DMS79 treated with DMSO at 0.1 percent for 48 hours (cell line): ENCODE measurements around the gene DMD.

Experiments used
- DNase-seq: peaks from one replicate; lab custom pipeline; 2025; lab: John Stamatoyannopoulos, UW

DMD gene

DNA sequence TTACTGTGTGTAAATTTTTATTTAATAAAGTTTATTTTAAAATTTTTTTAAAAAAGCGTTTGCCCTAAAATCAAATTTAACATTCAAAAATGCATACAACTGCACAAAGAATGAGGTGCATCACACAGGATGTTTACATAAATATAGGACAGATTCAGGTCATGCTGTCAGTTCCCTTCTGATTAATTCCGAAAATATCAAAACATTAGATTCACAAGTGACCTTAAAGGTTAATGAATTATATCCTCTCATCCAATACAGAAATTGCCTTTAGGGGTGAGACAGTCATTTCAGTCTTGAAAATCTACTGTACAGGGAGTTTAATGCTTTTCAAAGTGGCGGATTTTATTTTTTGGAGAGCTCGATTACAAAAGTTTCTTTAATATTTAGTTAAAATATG, 1930.8 kb downstream of the DMD start:
- no peak for DNase-seq

- no peak for DNase-seq
Observed at GRCh38 chrX:31279359-31279758, 1932.0 kb downstream of the DMD start.

- DNase-seq: no peak
Observed at GRCh38 chrX:31272472-31272775, 1938.9 kb downstream of the DMD start.

DNA sequence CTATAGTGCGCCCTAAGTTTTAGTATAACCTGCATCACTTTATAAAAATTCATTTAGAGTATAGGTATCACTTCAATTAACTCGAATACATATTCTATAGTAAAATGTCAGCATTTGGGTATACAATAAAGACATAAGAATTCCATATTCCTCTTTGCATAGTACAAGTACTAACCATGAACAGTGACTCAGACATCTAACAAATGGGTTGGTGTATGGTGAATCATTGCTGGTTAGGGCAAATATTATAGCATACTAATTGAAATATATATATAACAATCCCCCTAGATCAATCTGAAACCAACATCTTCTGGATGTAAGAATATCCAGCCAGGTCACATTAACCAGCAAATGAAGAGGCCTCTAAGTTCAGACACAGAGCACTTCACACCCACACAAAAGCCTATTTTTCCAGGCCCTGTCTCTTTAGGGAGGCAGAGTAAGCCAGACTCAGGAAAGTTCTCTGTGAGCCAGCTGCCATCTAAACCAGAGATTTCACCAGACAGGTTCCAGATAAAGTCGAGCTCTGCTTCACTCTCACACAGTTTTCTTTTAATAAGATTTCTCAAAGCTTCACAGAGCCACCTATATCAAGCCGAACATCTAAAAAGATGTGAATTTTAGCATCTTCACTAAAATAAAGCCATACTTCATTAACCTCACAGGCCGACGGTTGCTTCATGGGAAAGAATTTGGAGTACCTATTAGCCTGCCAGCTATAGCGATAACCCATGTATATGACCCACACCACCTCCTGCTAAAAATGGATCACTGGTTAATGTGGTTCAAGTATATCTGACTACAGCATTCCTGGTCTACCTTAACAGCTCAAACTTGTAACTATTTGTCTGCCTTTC, 1939.5 kb downstream of the DMD start:
- no peak for DNase-seq

- DNase-seq: no peak
Observed at GRCh38 chrX:31269914-31270313, 1941.4 kb downstream of the DMD start.

- DNase-seq: no peak
Observed at GRCh38 chrX:31268359-31268758, 1943.0 kb downstream of the DMD start.

DNA sequence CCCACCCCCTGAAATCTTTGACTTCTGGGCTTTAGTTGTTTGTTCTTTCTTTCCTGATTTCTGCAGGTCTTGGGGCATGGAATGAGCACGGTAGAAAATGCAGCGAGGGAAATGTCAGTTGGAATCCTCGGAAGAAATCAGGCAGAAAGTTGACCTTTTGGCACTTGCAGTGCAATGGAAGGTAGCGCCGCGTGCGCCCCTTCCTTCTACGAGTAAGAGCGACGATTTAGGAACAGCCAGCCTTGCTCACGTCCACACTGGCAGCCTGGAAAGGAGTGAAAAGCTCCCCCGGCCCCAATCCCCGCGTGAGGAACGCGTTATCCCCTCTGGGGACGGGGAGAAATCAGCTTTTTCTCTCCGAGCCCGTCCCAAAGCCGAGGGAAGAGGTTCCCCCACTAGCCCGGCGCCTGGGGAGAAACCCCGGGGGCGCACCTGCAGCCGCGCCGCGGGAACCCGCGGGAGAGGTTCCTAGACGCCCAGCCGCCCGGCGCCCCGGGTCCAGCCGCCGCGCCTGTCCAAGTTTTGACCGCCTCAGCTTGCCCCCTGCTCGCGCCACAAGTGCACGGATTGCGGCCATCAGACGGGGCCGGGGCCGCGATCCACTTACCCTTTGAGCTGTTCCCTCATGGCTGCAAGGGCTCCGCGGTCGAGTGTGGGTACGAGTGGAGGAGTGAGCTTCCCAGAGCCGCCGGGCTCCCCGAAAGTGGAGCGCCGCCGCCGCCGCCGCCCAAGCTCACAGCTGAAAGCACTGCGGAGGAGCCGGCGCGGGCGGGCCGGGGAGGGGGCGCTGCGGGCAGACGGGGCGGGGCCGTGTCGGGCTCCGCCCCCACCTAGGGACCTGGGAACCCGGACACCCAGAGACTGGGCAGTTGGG, 1944.9 kb downstream of the DMD start:
- no peak for DNase-seq

DNA sequence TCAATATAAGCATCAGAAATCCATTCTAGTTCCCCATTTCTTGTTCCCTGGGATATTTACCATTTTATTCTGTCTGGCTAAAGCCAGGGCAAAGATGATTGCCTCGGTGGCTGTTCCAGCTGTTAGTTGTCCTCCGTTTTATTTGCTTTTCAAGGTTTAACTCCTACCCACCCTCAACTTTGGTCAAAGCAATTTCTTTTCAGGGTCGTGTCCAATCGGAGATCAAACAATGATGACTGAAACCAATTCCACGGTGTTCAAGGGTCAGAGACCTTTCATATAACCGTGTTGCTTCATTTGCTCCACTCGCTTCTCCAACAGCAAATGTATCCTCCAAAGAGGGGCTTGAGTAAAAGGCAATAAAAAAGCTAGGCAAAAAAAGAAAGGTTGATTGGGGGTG, 1946.0 kb downstream of the DMD start:
- no peak for DNase-seq

DNA sequence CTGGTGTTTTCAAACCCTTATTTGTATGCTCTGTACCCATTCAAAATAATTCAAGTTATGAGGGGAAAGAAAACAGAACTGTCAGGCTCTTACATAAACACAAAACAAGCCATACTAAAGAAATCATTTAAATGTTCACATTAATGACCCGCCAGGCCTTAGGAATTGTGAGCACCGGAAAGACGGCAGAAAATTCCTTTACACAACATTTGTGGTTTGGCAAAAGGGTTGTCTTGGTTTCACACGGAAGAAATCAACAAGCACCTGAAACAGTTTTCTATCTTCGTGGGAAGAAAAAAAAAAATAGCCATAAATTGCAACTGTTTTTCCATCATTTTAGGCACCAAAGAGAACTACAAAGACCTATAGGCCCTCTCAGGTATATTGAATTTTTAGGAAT, 1951.0 kb downstream of the DMD start:
- no peak for DNase-seq

- no peak for DNase-seq
Observed at GRCh38 chrX:31258166-31258565, 1953.2 kb downstream of the DMD start.

DNA sequence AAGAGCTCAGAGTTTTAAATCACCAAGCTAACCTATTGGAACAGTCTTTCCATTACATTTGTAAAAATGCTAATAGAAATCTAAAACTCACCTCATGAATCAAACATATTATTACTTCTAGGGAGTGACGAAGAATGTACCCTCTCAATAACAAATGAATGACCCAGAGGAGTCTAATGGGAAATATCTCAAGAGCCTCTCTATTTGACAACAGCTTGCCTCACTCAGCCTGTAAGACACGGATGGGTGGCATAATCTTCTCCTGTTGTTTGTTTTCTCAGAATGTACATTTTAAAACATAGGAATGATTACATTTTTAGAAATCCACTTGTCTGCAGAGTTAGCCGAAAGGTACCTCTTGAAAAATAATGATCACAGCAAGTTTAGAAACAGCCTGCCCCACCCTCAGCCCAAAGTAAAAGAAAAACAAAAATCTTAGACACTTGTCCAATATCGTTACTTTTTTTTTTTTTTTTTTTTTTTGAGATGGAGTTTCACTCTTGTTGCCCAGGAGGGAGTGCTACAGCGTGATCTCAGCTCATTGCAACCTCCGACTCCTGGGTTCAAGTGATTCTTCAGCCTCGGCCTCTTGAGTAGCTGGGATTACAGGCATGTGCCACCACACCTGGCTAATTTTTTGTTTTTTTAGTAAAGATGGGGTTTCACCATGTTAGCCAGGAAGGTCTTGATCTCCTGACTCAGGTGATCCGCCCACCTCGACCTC, 1955.9 kb downstream of the DMD start:
- DNase-seq: no peak

DNA sequence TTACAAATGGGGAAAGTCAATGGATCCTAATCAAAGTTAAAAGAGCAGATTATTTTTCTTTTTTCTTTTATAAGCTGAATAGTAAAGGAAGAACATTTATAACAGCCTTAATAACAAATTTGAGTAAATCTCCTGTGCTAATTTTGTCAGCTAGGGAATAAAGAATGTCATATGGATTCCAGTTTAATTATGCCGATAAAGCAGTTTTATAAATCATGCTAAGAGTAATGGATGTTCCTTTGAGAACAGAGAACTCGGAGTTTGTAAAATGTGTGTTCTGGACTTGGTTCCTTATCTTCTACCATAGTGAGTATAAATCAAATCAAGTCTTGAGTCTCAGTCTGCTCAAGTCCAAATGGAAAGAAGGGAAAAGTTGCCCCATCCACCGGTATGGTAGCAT, 1959.2 kb downstream of the DMD start:
- DNase-seq: no peak

DNA sequence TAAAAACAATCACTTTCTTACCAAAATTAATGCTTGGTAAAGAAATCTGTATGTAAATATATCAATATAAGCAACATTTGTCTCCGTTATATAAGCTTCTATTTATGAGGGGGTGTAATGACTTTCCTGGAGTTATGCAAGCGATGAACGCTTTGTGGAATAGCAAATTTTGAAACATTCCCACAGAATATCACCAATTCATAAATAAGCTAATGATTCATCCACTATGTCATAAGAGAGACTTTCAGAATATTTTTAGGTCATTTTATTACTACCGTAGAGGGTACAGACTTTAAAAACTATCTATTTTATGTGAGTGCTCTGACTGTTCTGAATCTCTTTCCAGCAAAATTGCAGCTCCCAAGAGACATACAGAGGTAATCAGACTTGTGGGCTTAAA, 1960.0 kb downstream of the DMD start:
- DNase-seq: no peak

- no peak for DNase-seq
Observed at GRCh38 chrX:31245714-31246113, 1965.6 kb downstream of the DMD start.

DNA sequence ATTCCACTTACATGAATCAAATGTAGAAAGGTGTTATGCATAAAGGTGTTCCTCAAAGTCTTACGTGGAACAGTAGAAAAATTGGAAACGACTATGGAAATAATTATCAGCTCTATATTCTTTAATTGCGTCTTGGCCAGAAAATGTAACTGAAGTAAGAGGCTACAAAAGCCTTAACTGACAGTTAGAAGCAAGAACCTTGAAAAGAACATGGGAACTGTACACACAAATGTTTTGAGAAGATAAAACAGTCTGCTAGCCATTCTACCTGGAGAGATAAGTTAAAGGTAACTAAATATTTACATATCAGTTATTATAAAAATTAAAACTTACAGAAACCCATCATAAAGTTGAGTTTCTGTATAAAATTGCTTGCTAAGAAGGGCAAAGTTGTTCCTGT, 1967.5 kb downstream of the DMD start:
- no peak for DNase-seq

GRCh38 chrX:31240982-31241381, 1970.4 kb downstream of the DMD start:
- no peak for DNase-seq

DNA sequence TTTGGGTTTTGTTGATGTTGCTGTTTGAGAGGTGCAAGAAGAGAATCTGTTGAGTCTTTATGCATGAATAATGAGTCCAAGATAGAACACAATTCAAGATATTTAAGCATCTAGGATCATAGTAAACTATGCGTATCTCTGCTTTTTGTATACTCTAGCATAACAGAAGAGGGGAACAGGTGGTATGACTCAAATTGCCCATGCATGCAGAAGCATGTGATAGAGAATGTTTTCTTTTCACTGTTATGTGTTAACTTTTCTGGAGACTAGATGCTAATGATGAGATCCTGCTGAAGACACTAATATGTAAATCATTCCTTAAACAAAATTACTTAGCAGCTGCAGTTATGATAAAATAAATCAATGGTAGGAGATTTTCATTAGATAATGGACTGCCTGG, 1974.2 kb downstream of the DMD start:
- no peak for DNase-seq

DNA sequence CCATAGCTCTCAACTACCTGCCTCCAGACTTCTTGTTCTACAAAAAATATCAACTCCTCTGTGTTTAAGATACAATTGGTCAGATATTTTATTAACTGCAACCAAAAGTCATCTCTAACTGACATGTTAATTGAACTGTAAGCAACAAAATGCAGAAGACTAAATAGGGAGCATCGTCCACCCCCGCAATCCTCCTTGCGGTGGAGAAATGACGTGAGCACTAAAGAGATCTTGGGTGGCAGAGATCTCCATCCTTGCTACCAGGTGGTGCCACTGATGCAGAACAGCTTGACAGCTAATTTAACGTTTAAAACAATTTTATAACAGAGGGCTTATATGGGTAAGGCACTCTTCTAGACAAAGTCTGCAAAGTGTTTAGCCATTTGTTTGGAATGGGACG, 1975.1 kb downstream of the DMD start:
- no peak for DNase-seq

DNA sequence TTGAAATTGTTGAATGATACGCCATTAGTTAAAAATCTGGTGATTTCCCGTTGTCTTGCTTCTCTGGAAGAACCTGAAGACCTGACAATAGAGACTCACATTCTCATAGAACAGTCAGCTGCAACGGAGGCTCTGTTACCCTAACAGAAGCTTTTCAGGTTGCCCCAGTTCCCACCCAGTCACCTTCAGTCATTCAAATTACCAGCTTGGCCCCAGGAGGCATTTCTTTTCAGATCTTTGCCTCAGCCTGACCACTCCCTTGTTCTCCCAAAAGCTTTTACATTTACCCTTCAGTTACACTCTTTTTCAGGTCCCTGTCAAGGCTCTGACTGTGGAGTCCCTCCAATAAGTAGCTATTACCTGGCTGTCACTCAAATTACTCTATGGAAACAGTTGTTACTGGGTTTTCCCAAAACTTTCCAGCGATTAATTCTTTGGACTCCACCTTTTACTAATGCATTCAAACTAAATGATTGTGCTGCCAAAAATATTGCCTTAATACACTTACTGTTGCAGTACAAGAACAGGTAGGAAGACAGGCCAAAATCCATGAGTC, 1977.3 kb downstream of the DMD start:
- no peak for DNase-seq

DNA sequence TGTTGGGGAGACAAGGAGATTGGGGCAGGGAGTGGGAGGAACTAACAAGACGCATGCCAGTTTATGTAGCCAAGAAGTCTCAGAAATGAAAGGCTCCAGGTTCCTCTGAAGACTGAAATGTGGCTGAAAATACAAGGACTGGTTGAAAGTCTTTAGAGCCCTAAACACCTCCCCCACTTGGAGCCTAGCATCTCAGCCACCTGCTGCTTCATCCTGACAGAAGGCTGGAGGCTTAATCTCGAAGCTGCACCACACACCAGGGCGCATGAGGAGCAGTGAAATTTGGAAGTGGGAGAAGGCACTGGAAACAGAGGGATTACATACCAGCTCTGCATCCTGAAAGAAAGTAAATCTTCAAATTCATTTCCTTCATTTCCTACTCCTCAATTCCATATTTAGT, 1978.8 kb downstream of the DMD start:
- no peak for DNase-seq

DNA sequence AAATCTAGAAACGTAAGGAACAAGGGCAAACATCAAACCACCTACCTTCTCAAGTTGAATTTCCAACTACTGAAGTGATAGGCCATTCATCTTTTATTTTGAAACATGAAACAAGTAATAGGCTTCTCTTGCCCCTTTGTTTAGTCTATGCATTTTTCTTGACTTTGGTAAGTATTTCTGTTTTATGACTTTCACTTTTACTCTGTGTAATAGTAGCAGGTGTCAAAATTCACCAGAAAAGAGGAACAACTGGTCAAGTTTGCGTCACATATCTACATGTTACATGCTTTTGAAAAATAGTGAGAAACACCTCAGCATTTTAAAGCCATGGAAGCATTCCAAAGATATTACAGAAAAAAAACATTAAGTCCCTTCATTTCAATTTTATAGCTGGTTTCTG, 1982.4 kb downstream of the DMD start:
- no peak for DNase-seq

DNA sequence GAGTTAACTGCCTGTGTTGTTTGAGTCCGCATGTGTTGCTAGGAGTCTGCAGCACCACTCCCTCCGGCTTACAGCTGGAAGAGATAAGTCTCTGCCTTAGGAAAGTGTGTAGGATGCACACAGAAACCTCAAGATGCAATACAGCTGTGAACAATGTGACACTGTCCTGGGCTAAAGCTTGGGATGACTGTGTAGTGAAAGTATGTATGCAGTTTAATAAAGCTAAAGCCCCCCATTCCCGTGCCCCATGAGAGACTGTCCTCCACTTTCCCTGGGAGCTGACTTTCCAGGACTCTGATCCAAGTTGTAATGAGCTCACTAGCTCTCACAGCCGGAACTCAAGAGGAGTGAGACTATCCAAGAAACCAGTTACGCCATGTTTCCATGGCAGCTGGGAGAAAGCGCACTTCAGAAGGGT, 1982.9 kb downstream of the DMD start:
- DNase-seq: no peak

DNA sequence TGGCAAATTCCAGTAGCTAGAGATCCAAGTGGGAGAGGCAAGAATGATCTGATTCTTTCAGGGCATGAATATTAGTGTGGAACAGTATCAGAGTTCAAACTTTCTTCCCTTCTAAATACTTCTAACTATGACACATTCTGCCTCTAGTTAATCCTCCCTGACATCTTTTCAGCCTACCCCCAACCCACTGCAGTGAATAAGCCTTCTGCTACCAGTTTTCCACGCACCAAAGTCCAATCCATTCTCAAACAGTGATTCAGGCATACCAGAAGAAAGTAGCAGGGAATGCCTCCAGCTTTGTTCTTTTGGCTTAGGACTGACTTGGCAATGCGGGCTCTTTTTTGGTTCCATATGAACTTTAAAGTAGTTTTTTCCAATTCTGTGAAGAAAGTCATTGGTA, 1984.1 kb downstream of the DMD start:
- DNase-seq: no peak
